Effector CD8-positive, alpha-beta T cell (primary cell): ENCODE results near the gene KDM2B.
"Not testable (repeated sequence)": the region's sequence is repeated elsewhere in the genome, so short reads cannot be mapped to it uniquely, and the experiment has no call there.

Experiments
- DNase-seq: peaks from one replicate; lab custom pipeline; 2025; lab: John Stamatoyannopoulos, UW

KDM2B gene

GRCh38 chr12:121384891-121385290 lies 195.9 kb downstream of the KDM2B start:
- DNase-seq, result not testable (repeated sequence)

GRCh38 chr12:121383601-121384021 lies 197.2 kb downstream of the KDM2B start:
- no peak for DNase-seq

DNA sequence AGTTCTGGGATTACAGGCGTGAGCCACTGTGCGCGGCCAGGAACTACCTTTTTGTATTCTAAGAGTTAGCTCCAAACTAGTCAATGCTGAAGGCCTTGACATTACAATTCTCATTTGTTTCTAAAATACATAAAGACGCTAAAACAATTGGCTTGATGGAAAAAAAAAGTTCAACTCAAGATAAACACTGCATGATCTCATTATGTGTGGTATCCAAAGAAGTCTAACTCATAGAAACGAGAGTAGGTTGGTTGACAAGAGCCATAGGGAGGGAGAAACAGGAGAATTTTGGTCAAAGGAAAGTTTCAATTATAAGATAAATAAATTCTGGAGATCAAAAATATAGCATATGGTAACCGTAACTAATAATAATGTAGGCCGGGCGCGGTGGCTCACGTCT lies 200.9 kb downstream of the KDM2B start:
- no peak for DNase-seq
